C4-2B (cell line): Measurements from ENCODE around the gene GATAD2A.

Source experiments
- H3K27ac ChIP-seq: fragments of 450-650 bp; 2 replicates; pipeline ENCODE4 v1.5.1; 2017
- CTCF ChIP-seq: fragments of 450-650 bp; conservative IDR thresholded peaks from 2 replicates; pipeline ENCODE4 v1.5.1; 2017; ENCODE audit warnings: mild to moderate bottlenecking
- ZFX ChIP-seq: fragments of 450-650 bp; IDR thresholded peaks from 2 replicates; pipeline ENCODE4 v1.6.1; 2017

The GATAD2A gene

GRCh38 chr19:19551853-19552192 is 146.3 kb downstream of the GATAD2A start:
- no peak overlapping the region for H3K27ac ChIP-seq
- TF ChIP-seq ZFX (no peak), CTCF (no peak)

GRCh38 chr19:19552798-19553197 is 147.3 kb downstream of the GATAD2A start:
- no peak overlapping the region for H3K27ac ChIP-seq
- no peak for TF ChIP-seq ZFX
- TF ChIP-seq CTCF, result no peak; the same call in 1 of the 2 replicates

GRCh38 chr19:19553670-19554069 is 148.2 kb downstream of the GATAD2A start:
- TF ChIP-seq CTCF (no peak), ZFX (no peak)

GRCh38 chr19:19554074-19555023 is 148.9 kb downstream of the GATAD2A start:
- TF ChIP-seq CTCF (peak; percentile 93), ZFX (no peak)
- no peak overlapping the region for H3K27ac ChIP-seq

More at GRCh38 chr19:19553670-19554069, 148.2 kb downstream of the GATAD2A start:
- no peak overlapping the region for H3K27ac ChIP-seq

GRCh38 chr19:19558055-19558454 is 152.6 kb downstream of the GATAD2A start:
- TF ChIP-seq CTCF (no peak), ZFX (no peak)
- H3K27ac ChIP-seq, result no peak overlapping the region
